HuH-7.5 (cell line): Measurements from ENCODE around the gene ACTN1.

Source experiments
- DNase-seq: peaks from one replicate; pipeline ENCODE4 v3.0.0; 2011; ENCODE audit warnings: low spot score

The ACTN1 gene

DNA sequence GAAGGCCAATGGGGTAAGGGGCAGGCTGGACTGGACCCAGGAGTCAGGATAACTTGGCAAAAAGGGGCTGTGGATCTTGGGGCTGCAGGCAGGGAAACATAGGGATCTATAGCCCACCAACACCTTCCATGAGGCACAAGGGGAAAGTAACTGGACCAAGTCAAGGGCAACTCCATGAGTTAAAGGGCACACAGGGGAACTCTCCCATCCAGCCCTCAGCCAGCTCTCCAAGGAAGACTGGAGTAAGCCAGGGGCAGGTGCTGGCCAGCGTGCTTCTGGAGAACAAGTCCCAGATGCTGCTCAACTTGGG is 154.9 kb downstream of the ACTN1 start:
- DNase-seq, result no peak
